ENCODE measurements around the gene OR10H5. TPM values are rescaled to one million over a fixed set of nuclear protein-coding genes. Genes with fewer than 3 reads are reported as not detected.
"Not testable (repeated sequence)": the region's sequence is repeated elsewhere in the genome, so short reads cannot be mapped to it uniquely, and the experiment has no call there.

OR10H5 gene
- total RNA-seq, 1 experiment from 2014 or later, result not detected

GRCh38 chr19:15782211-15782610, 5.2 kb upstream of the OR10H5 start (continued):
- TF ChIP-seq ARID4B (CRISPR knock-in tag; IDR thresholded peaks at IDR 0.05; ENCODE audit: borderline replicate concordance) (no peak), FOXK1 (CRISPR knock-in tag; IDR thresholded peaks at IDR 0.05) (no peak), CTCF (IDR thresholded peaks at IDR 0.05) (no peak), ATF3 (CRISPR knock-in tag; conservative IDR thresholded peaks at IDR 0.05) (no peak), ZBTB43 (CRISPR knock-in tag; IDR thresholded peaks at IDR 0.05) (no peak), FOXP1 (CRISPR knock-in tag; IDR thresholded peaks at IDR 0.05; ENCODE audit: borderline replicate concordance) (no peak), MYBL2 (CRISPR knock-in tag; IDR thresholded peaks at IDR 0.05) (no peak), TEAD4 (CRISPR knock-in tag; IDR thresholded peaks at IDR 0.05) (no peak), SOX15 (CRISPR knock-in tag; IDR thresholded peaks at IDR 0.05) (no peak), NR3C1 (CRISPR knock-in tag; conservative IDR thresholded peaks at IDR 0.05; ENCODE audit: low read depth) (no peak), HMGXB4 (CRISPR knock-in tag; IDR thresholded peaks at IDR 0.05) (no peak), SP1 (CRISPR knock-in tag; conservative IDR thresholded peaks at IDR 0.05) (no peak)

GRCh38 chr19:15782896-15783295, 4.6 kb upstream of the OR10H5 start:
- CTCF ChIA-PET; ATAC-seq; H3K4me3 Mint-ChIP-seq; POLR2A ChIA-PET; H3K4me1 Mint-ChIP-seq; H3K27ac Mint-ChIP-seq; DNase-seq (ENCODE audit: low spot score): not testable (repeated sequence)
- Mint-ChIP-seq H3K27me3 (ENCODE audit: low read depth) (peaks cover 16% of the 10 kb centered on the region), H3K36me3 (peaks cover 38% of the 10 kb centered on the region), H3K9me3 (peaks cover 52% of the 10 kb centered on the region)

GRCh38 chr19:15788594-15789270, 1.3 kb downstream of the OR10H5 start:
- ATAC-seq (no peak), DNase-seq (ENCODE audit: low spot score) (no peak)
- ChIA-PET CTCF (interaction anchor here (0.6 kb wide), 1 partner anchor 221 kb away, joined by 3 read pairs; no protein-coding TSS in a partner anchor), POLR2A (no interaction called here)
- no peak overlapping the region for H3K4me3 Mint-ChIP-seq
- TF ChIP-seq TEAD1 (CRISPR knock-in tag; IDR thresholded peaks at IDR 0.05), result no peak
- no peak for TF ChIP-seq JUN (CRISPR knock-in tag; IDR thresholded peaks at IDR 0.05)
- peaks cover 43% of the 10 kb centered on the region for H3K36me3 Mint-ChIP-seq
- H3K27ac Mint-ChIP-seq, result no peak overlapping the region
- H3K9me3 Mint-ChIP-seq, result peaks cover 61% of the 10 kb centered on the region
- no peaks in the 10 kb centered on the region for H3K4me1 Mint-ChIP-seq
- peaks cover 17% of the 10 kb centered on the region for H3K27me3 Mint-ChIP-seq (ENCODE audit: low read depth)
